ENCODE data around the gene DPH3. TPM values are rescaled to one million over a fixed set of nuclear protein-coding genes. Genes with fewer than 3 reads are reported as not detected.

The DPH3 gene
- polyA plus RNA-seq, 1 of the 3 experiments (the other 2 are of a cell fraction): 8.5 TPM

- POLR2A ChIA-PET: no interaction called here
- no peak overlapping the region for H3K9ac ChIP-seq
- no peaks in the 10 kb centered on the region for H4K20me1 ChIP-seq (ENCODE audit: insufficient read depth)
- H3K27me3 ChIP-seq (ENCODE audit: insufficient read depth): no peaks in the 10 kb centered on the region
- TF ChIP-seq SIN3A (IDR thresholded peaks at IDR 0.05; ENCODE audit: borderline replicate concordance, low read depth, low read length) (no peak), USF2 (IDR thresholded peaks at IDR 0.05; ENCODE audit: borderline replicate concordance, low read depth, low read length) (no peak), GATA2 (CRISPR knock-in tag; IDR thresholded peaks at IDR 0.05) (no peak), NRF1 (IDR thresholded peaks at IDR 0.05; ENCODE audit: low read depth, low read length) (no peak), FOXM1 (IDR thresholded peaks at IDR 0.05; ENCODE audit: low read depth) (no peak), REST (IDR thresholded peaks at IDR 0.05; ENCODE audit: low read depth, low read length) (no peak), ZBTB33 (IDR thresholded peaks at IDR 0.05; ENCODE audit: borderline replicate concordance, low read depth) (no peak), RAD21 (IDR thresholded peaks at IDR 0.05; ENCODE audit: low read length) (no peak), FOSL2 (IDR thresholded peaks at IDR 0.05; ENCODE audit: borderline replicate concordance, low read depth) (no peak), POLR2AphosphoS5 (IDR thresholded peaks at IDR 0.05; ENCODE audit: low read depth, low read length) (no peak), MEF2A (IDR thresholded peaks at IDR 0.05; ENCODE audit: borderline replicate concordance, low read depth) (no peak)
- peaks cover 0 to 9% of the 10 kb centered on the region in 2 experiments; a peak in 1 of 4 replicates for H3K4me1 ChIP-seq (ENCODE audit: control insufficient read depth in 1 of 2, insufficient read depth in 2 of 2, low read depth in 1 of 2, low read length in 1 of 2)
- no peaks in the 10 kb centered on the region for H3K9me2 ChIP-seq
- no CpG with 5 or more reads among the region's 7 CpGs for WGBS (ENCODE audit: low lambda C conversion rate)
- H3F3A ChIP-seq (replicated peaks; ENCODE audit: insufficient read depth): peaks cover 6% of the 10 kb centered on the region
- no peak overlapping the region for H3K4me3 ChIP-seq (ENCODE audit: low read depth in 2 of 2, low read length in 1 of 2)
- no peak overlapping the region for H2AFZ ChIP-seq (ENCODE audit: low read depth)
- H3K79me2 ChIP-seq (ENCODE audit: insufficient read depth): no peaks in the 10 kb centered on the region
- CTCF ChIA-PET: interaction anchor here (1.6 to 5.8 kb wide), 3 partner anchors 14 to 245 kb away, joined by 5 to 33 read pairs (median 6); no protein-coding TSS in a partner anchor
- peak overlapping the region in 1 of 2 experiments; percentile 28; a peak in 1 of 4 replicates for H3K27ac ChIP-seq (ENCODE audit: low read depth in 2 of 2, low read length in 1 of 2)
- no peaks in the 10 kb centered on the region for H3K9me3 ChIP-seq
- H3K4me2 ChIP-seq: no peak overlapping the region
- peaks cover 15 to 48% of the 10 kb centered on the region in 2 experiments for H3K36me3 ChIP-seq (replicated peaks in 1 of 2; ENCODE audit: control insufficient read depth in 1 of 2, insufficient read depth in 2 of 2, low read length in 1 of 2)
- DNase-seq: no peak
Observed at GRCh38 chr3:16305111-16305541, 40.4 kb upstream of the DPH3 start.

Data from SK-N-SH (cell line).